HG02642 (cell line): ENCODE data around the gene UBE3B.

ENCODE experiments used
- ATAC-seq: cut with Tn5 transposase; IDR thresholded peaks from one replicate; pipeline ENCODE4 v1.9.1; 2021; ENCODE audit warnings: mild to moderate bottlenecking; ENCODE audit not compliant: unreplicated experiment, poor library complexity

Gene UBE3B

DNA sequence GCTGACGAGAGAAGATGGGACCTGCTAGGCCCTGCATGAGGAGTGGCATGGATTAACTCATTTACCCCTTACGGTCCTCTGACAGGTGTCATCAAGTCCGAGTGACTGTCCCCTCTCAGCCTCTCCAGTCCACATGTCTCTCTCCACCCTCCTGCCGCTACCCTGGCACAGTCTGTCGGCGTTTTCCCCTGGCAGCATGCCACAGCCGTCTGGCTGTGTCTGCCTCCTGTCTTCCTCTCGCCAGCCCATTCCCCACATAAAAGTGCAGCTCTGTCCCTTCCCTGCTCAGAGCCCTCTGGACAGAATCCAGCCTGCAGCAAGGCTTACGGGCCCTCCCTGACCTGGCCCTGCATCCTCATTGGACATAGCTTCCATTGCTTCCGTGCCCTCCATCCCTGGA is 45.6 kb downstream of the UBE3B start:
- no peak for ATAC-seq

DNA sequence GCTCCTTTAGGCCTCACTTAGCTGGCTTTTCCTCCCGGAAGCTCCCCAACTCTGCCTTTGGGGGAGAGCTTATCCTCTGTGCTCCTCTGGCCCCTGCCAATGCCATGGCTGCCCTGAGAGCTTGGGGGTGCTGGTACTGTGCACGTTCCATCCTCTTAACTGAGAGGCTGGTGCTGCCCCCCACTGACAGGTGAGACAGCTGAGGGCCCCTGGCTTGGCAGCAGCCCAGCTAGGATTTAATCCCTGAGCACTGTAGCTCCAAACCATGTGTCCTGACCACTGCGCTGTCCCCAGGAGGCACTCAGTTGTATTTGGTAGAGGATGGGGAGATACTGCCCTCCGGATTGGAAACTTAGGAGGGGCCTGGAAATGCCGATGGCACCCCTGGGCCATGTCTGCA is 46.1 kb downstream of the UBE3B start:
- no peak for ATAC-seq

DNA sequence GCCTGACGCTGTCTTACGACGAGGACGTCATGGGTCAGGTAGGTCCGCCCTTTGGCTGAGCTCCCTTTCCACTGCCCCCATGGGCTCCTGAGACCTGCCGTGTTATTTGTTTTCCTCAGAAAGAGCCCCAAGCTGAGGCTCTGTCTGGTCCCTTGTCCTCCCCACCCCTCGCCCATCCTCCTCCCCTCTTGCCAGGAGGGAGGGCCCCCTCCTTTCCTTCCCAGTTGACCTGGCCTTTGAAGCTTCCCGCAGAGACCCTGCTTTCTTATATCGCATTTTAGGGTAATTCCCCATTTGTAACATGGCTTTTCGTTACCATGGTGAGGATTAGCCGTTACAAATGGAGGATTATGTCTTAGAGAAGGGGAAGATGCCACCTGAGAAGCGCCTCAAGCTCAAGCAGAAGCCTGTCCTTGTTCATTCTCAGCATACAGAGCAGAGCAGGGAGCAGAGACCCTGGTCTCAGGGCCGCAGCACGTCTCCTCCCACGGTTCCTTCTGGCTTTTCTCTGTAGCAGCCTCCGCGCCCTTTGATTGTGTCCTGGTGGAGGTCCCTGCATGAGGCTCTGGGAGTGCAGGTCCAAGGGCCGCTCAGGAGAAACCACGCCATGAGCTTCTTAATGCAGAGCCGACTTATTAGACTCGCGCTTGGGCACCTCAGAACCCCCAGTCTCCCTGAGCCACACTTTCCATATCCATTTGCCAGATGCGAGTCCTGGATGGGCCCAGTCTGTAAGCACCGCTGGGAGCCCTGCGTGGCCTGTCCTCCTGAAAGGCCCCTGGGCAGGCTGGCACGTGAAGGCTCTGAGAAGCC is 47.2 kb downstream of the UBE3B start:
- no peak for ATAC-seq

GRCh38 chr12:109525279-109525585 is 47.8 kb downstream of the UBE3B start:
- no peak for ATAC-seq

- no peak for ATAC-seq
Observed at GRCh38 chr12:109527489-109528123, 50.2 kb downstream of the UBE3B start.

GRCh38 chr12:109529691-109530640 is 52.5 kb downstream of the UBE3B start:
- ATAC-seq, result no peak

DNA sequence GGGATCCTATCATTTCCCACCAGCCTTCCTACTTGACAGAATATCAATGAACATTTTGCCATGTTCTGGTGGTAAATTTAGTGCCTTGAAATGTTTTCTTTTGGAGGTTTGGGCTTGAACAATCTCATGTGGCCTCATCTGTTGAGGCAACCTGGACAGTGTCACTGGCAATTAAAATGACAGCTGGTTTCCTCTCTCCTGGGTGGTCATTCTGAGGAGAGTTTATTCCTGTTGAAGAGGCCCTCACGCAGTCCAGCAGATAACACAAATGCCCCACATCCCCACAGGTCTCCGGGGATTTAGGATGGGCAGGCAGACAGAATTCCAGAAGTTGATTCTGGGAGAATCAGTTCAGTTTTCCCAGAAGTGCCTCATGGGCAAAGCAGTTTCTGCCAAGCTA is 54.0 kb downstream of the UBE3B start:
- no peak for ATAC-seq

GRCh38 chr12:109532721-109533486 is 55.5 kb downstream of the UBE3B start:
- no peak for ATAC-seq

- ATAC-seq, result no peak
Observed at GRCh38 chr12:109533487-109533740, 56.0 kb downstream of the UBE3B start.

- ATAC-seq, result no peak
Observed at GRCh38 chr12:109534456-109534855, 57.0 kb downstream of the UBE3B start.

- no peak for ATAC-seq
Observed at GRCh38 chr12:109535231-109535862, 57.9 kb downstream of the UBE3B start.

- ATAC-seq, result no peak
Observed at GRCh38 chr12:109535863-109536250, 58.4 kb downstream of the UBE3B start.

DNA sequence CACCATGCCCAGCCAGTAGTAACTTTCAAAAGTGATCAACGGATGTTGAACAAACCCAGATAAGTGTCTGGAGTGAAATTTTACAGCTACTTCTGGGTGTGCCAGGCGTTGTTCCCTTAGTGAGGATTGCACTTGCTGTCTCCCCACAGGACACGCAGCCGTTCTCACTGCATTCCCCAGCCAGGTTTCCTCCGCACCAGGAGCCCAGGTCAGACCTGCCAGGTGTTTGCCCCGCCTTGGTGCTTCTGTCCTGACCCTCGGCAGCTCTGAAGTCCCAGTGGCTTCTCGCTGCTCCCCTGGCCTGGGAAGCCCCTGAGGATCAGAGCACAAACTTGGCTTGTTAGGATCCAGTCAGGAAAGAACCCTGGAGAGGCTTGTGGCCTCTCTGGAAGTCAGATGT is 59.7 kb downstream of the UBE3B start:
- ATAC-seq, result no peak

DNA sequence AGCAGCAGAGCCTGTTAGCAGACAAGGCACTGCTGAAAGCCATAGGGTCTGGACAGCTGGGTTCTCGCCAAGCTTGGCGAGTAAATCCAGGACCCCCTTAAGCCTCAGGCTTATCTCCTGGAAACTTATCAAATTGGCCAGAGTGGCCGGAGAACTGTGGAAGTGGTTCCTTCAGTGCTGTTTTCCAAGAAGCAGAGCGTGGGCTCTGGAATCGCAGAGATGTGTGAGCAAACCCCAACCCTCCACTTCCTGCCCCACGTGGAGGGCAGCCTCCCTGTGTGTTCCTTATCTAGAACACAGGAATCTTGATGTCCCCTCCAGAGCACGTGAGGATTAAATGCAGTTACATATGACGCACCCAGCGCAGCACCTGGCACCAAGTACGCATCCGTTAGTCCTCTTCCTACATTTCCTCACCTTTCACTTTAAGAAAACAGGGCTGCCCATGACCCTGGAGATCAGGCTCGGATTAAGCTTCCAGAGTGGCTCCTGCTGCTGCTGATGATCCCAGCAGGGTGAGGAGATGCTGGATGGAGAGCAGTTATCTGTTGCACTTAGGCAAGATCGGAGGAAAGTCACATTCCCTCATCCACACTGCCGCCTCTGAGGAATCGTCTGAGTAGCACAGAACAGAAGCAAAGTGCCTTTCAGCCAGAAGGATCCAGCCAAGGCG is 60.9 kb downstream of the UBE3B start:
- ATAC-seq, result no peak

- ATAC-seq, result no peak
Observed at GRCh38 chr12:109539508-109539907, 62.1 kb downstream of the UBE3B start.

DNA sequence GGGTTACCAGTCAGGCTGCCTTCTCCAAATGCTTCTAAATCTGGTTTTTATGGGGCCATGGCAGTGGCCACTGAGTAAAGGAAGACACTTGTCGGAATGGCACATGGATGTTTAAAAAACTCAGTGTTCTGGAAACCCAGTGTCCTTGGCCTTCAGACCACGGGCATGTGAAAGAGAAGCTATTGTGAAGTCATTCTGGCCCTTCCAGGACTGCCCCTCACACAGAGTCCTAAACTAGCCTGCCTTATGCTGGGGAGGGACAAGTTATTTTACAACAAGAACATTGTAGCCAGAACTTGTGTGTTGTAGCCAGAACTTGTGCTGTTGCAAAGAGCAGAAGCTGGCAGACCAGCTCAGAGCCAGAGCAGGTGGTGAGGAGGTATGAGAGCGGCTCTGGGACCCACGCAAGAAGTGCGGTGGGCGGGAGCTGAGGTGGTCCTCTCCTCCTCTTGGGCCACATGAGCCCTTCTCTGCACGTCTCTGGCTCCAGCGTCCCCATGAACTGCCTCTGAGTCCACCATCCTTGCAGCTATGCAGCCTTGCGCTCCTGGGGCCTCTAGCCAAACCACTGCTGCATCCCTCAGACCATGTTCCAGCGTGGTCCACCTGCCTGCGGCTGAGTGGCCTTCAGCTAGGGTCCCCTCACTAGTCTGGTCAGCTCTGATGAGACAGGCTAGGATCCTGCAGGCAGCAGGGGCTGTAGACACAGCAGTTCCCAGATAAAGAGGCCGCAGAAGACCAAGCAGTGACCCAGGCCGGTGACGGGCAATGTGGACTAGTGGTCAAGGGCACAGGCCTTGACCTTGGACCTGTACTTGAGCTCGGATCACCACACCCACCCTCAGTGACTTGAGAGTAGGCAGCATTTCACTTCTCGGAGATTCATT is 63.3 kb downstream of the UBE3B start:
- ATAC-seq, result no peak

GRCh38 chr12:109541413-109541726 is 63.9 kb downstream of the UBE3B start:
- no peak for ATAC-seq

DNA sequence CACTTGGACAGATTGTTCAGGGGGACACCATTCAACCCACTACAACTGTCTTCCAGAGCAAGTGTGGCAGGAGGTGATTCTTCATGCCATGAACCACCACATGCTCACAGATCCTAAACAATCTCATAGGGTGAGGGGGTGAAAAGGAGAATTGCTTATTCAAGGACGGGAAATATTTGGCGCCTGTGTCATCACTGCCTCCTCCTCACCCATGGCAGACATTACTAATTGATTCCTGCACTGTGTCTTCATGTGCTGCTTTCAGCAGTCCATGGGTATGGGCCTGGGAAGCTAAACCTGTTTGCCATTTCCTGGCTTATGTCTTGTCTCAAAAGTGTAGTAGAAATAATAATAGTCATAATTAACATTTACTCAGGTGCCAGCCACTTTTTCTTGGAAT is 64.6 kb downstream of the UBE3B start:
- no peak for ATAC-seq

DNA sequence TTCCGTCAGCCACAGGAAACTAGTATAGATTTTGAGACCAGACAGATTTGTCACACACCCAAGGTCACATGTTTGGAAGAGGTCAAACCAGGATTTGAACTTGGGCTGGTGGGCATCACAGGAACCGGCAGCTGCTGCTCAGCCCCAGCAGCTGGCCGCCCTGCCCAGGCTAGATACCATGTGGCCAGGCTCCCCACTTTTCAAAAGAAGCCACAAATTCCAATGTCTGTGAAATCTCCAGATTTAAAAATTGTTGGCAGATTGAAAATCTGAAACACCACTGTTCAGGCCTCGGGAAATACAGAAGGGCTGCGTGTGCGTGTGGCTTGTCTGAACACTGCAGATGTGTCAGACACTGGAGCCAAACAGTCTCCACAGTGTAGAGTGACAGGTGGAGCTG is 65.4 kb downstream of the UBE3B start:
- no peak for ATAC-seq
